ENCODE data around the gene ARPC1B. TPM values are rescaled to one million over a fixed set of nuclear protein-coding genes. Genes with fewer than 3 reads are reported as not detected.

ARPC1B gene
- total RNA-seq, 1 experiment from 2014 or later = 381 TPM

- no peaks in the 10 kb centered on the region; the same call in 1 of the 2 replicates for H3K79me2 ChIP-seq (ENCODE audit: low read length)
- no TSS peak for BruUV-seq (replicated peaks)
- H2AFZ ChIP-seq (ENCODE audit: low read length) = no peak overlapping the region
- ATAC-seq = no peak
- H4K20me1 ChIP-seq (ENCODE audit: low read length) = no peaks in the 10 kb centered on the region
- no peaks in the 10 kb centered on the region for H3F3A ChIP-seq (ENCODE audit: low read length, unreplicated experiment)
- H3K4me1 ChIP-seq (ENCODE audit: insufficient read depth, low read length) = no peaks in the 10 kb centered on the region
- no peak overlapping the region for H3K4me3 ChIP-seq (ENCODE audit: low read length)
- H3K27me3 ChIP-seq (ENCODE audit: low read length) = no peaks in the 10 kb centered on the region
- intact Hi-C loops (cut with micrococcal nuclease) = no loop called here
- H3K9me3 ChIP-seq (ENCODE audit: low read length) = no peaks in the 10 kb centered on the region
- H3K36me3 ChIP-seq (ENCODE audit: low read depth, low read length) = peaks cover 42% of the 10 kb centered on the region
- no peak overlapping the region for H3K27ac ChIP-seq (ENCODE audit: low read length)
- H3K9ac ChIP-seq (ENCODE audit: low read length) = no peak overlapping the region
- H3K9me2 ChIP-seq (replicated peaks; ENCODE audit: low read length) = no peaks in the 10 kb centered on the region
- DNase-seq = no peak
- CTCF ChIA-PET = no interaction called here
- H3K4me2 ChIP-seq (ENCODE audit: low read length) = no peak overlapping the region
- TF ChIP-seq EZH2phosphoT487 (IDR thresholded peaks at IDR 0.05; ENCODE audit: borderline replicate concordance, low read length) (no peak), EZH2 (IDR thresholded peaks at IDR 0.05; ENCODE audit: low read length, unreplicated experiment) (no peak), CTCF (conservative IDR thresholded peaks at IDR 0.05; ENCODE audit: low read depth, low read length) (no peak)
- POLR2A ChIA-PET (ENCODE audit: unreplicated experiment) = no interaction called here
Measured at GRCh38 chr7:99418260-99418659, 43.7 kb downstream of the ARPC1B start.

GRCh38 chr7:99419323-99420021 lies 44.9 kb downstream of the ARPC1B start:
- ATAC-seq (no peak), DNase-seq (no peak)
- Histone ChIP-seq H3K79me2 (ENCODE audit: low read length) (no peaks in the 10 kb centered on the region), H3F3A (ENCODE audit: low read length, unreplicated experiment) (no peaks in the 10 kb centered on the region), H3K4me1 (ENCODE audit: insufficient read depth, low read length) (no peaks in the 10 kb centered on the region), H4K20me1 (ENCODE audit: low read length) (no peaks in the 10 kb centered on the region), H3K4me3 (ENCODE audit: low read length) (no peak overlapping the region), H2AFZ (ENCODE audit: low read length) (no peak overlapping the region), H3K9me2 (replicated peaks; ENCODE audit: low read length) (no peaks in the 10 kb centered on the region), H3K27ac (ENCODE audit: low read length) (no peak overlapping the region), H3K27me3 (ENCODE audit: low read length) (no peaks in the 10 kb centered on the region), H3K4me2 (ENCODE audit: low read length) (no peak overlapping the region), H3K9me3 (ENCODE audit: low read length) (no peaks in the 10 kb centered on the region), H3K9ac (ENCODE audit: low read length) (no peak overlapping the region), H3K36me3 (ENCODE audit: low read depth, low read length) (peaks cover 37% of the 10 kb centered on the region)
- no peak for TF ChIP-seq EZH2 (IDR thresholded peaks at IDR 0.05; ENCODE audit: low read length, unreplicated experiment)
- no peak for TF ChIP-seq CTCF (conservative IDR thresholded peaks at IDR 0.05; ENCODE audit: low read depth, low read length)
- no peak for TF ChIP-seq EZH2phosphoT487 (IDR thresholded peaks at IDR 0.05; ENCODE audit: borderline replicate concordance, low read length)
- ChIA-PET POLR2A (ENCODE audit: unreplicated experiment) (no interaction called here), CTCF (no interaction called here)
- no TSS peak for BruUV-seq (replicated peaks)
- intact Hi-C loops (cut with micrococcal nuclease) = no loop called here

GRCh38 chr7:99420213-99420612 lies 45.7 kb downstream of the ARPC1B start:
- ATAC-seq (no peak), DNase-seq (no peak)
- Histone ChIP-seq H3K4me1 (ENCODE audit: insufficient read depth, low read length) (no peaks in the 10 kb centered on the region), H3K9me3 (ENCODE audit: low read length) (no peaks in the 10 kb centered on the region), H3K27me3 (ENCODE audit: low read length) (no peaks in the 10 kb centered on the region), H3K9me2 (replicated peaks; ENCODE audit: low read length) (no peaks in the 10 kb centered on the region), H3K4me3 (ENCODE audit: low read length) (no peak overlapping the region), H3K27ac (ENCODE audit: low read length) (no peak overlapping the region), H3K9ac (ENCODE audit: low read length) (no peak overlapping the region), H4K20me1 (ENCODE audit: low read length) (no peaks in the 10 kb centered on the region), H2AFZ (ENCODE audit: low read length) (no peak overlapping the region), H3K79me2 (ENCODE audit: low read length) (no peaks in the 10 kb centered on the region), H3K4me2 (ENCODE audit: low read length) (no peak overlapping the region), H3F3A (ENCODE audit: low read length, unreplicated experiment) (no peaks in the 10 kb centered on the region), H3K36me3 (ENCODE audit: low read depth, low read length) (peaks cover 32% of the 10 kb centered on the region)
- ChIA-PET CTCF (no interaction called here), POLR2A (ENCODE audit: unreplicated experiment) (no interaction called here)
- no peak for TF ChIP-seq EZH2 (IDR thresholded peaks at IDR 0.05; ENCODE audit: low read length, unreplicated experiment)
- no peak for TF ChIP-seq EZH2phosphoT487 (IDR thresholded peaks at IDR 0.05; ENCODE audit: borderline replicate concordance, low read length)
- intact Hi-C loops (cut with micrococcal nuclease) = no loop called here
- BruUV-seq (replicated peaks) = no TSS peak
